WTC11 (cell line): ENCODE results near the gene ACBD6. TPM values are rescaled to one million over a fixed set of nuclear protein-coding genes. Genes with fewer than 3 reads are reported as not detected.

Experiments used
- ATAC-seq: fragments of 200-7000 bp; cut with Tn5 transposase; 2 replicates; pipeline ENCODE4 v1.10.0; 2021; ENCODE audit warnings: mild to moderate bottlenecking, moderate library complexity
- CTCF ChIA-PET: fragments of 300-600 bp; sonication (Branson Sonifier 250); formaldehyde crosslinking; loops from one replicate; lab custom pipeline; 2021; ENCODE audit warnings: antibody characterized with exemption; lab: Charles Lee
- POLR2A ChIA-PET: fragments of 350-600 bp; sonication (Branson Sonifier 250); formaldehyde crosslinking; loops from one replicate; lab custom pipeline; 2021; ENCODE audit warnings: antibody characterized with exemption; lab: Charles Lee
- DNase-seq: peaks from one replicate; pipeline ENCODE4 v3.0.0; 2021; ENCODE audit warnings: low spot score
- H3K27ac Mint-ChIP-seq: 2 replicates; pipeline ENCODE4 v1.8.0; 2021; ENCODE audit warnings: mixed read lengths
- H3K27me3 Mint-ChIP-seq: 2 replicates; pipeline ENCODE4 v1.8.0; 2021; ENCODE audit warnings: low read depth, mild to moderate bottlenecking, moderate library complexity, mixed read lengths
- H3K36me3 Mint-ChIP-seq: 2 replicates; pipeline ENCODE4 v1.8.0; 2021; ENCODE audit warnings: mixed read lengths
- H3K4me1 Mint-ChIP-seq: 2 replicates; pipeline ENCODE4 v1.8.0; 2022; ENCODE audit warnings: mixed read lengths
- H3K4me3 Mint-ChIP-seq: 2 replicates; pipeline ENCODE4 v1.8.0; 2021; ENCODE audit warnings: mild to moderate bottlenecking, moderate library complexity, mixed read lengths
- H3K9me3 Mint-ChIP-seq: 2 replicates; pipeline ENCODE4 v1.8.0; 2021; ENCODE audit warnings: mixed read lengths
- ARID4B ChIP-seq: sonication (generic); formaldehyde crosslinking; IDR thresholded peaks from 2 replicates; pipeline ENCODE4 v1.8.0; 2023; ENCODE audit warnings: missing genetic modification reagents, mild to moderate bottlenecking, borderline replicate concordance
- ATF6 ChIP-seq: sonication (generic); formaldehyde crosslinking; IDR thresholded peaks from 2 replicates; pipeline ENCODE4 v1.8.1; 2023; ENCODE audit warnings: mild to moderate bottlenecking, missing genetic modification reagents
- CREB1 ChIP-seq: sonication (generic); formaldehyde crosslinking; IDR thresholded peaks from 2 replicates; pipeline ENCODE4 v1.8.0; 2023; ENCODE audit warnings: mild to moderate bottlenecking, missing genetic modification reagents
- E2F1 ChIP-seq: sonication (generic); formaldehyde crosslinking; IDR thresholded peaks from 2 replicates; pipeline ENCODE4 v1.8.0; 2022; ENCODE audit warnings: mild to moderate bottlenecking, missing genetic modification reagents
- ELF4 ChIP-seq: sonication (generic); formaldehyde crosslinking; IDR thresholded peaks from 2 replicates; pipeline ENCODE4 v1.8.1; 2022; ENCODE audit warnings: low read depth, mild to moderate bottlenecking, moderate library complexity, missing genetic modification reagents
- MYBL2 ChIP-seq: sonication (generic); formaldehyde crosslinking; IDR thresholded peaks from 2 replicates; pipeline ENCODE4 v1.8.1; 2023; ENCODE audit warnings: mild to moderate bottlenecking, moderate library complexity, missing genetic modification reagents
- OVOL2 ChIP-seq: fragments of 250-450 bp; sonication (Bioruptor Pico); IDR thresholded peaks from 2 replicates; pipeline ENCODE4 v1.9.0; 2021; ENCODE audit warnings: mild to moderate bottlenecking, borderline replicate concordance
- PRDM15 ChIP-seq: sonication (generic); formaldehyde crosslinking; IDR thresholded peaks from 2 replicates; pipeline ENCODE4 v1.8.0; 2022; ENCODE audit warnings: missing genetic modification reagents
- PREB ChIP-seq: sonication (generic); formaldehyde crosslinking; IDR thresholded peaks from 2 replicates; pipeline ENCODE4 v1.8.1; 2022; ENCODE audit warnings: mild to moderate bottlenecking, missing genetic modification reagents, moderate library complexity, borderline replicate concordance
- SP1 ChIP-seq: sonication (generic); formaldehyde crosslinking; conservative IDR thresholded peaks from 2 replicates; pipeline ENCODE4 v1.8.1; 2022; ENCODE audit warnings: missing genetic modification reagents
- TCF7 ChIP-seq: sonication (generic); formaldehyde crosslinking; IDR thresholded peaks from 2 replicates; pipeline ENCODE4 v1.8.0; 2022; ENCODE audit warnings: mild to moderate bottlenecking, low read depth, missing genetic modification reagents, moderate library complexity
- TEAD1 ChIP-seq: sonication (generic); formaldehyde crosslinking; IDR thresholded peaks from 2 replicates; pipeline ENCODE4 v1.8.0; 2022; ENCODE audit warnings: mild to moderate bottlenecking, missing genetic modification reagents
- USF2 ChIP-seq: sonication (generic); formaldehyde crosslinking; IDR thresholded peaks from 2 replicates; pipeline ENCODE4 v1.8.1; 2023; ENCODE audit warnings: mild to moderate bottlenecking, missing genetic modification reagents, moderate library complexity
- ZNF121 ChIP-seq: sonication (generic); formaldehyde crosslinking; IDR thresholded peaks from 2 replicates; pipeline ENCODE4 v1.8.0; 2023; ENCODE audit warnings: missing genetic modification reagents
- ZNF317 ChIP-seq: sonication (generic); formaldehyde crosslinking; IDR thresholded peaks from 2 replicates; pipeline ENCODE4 v1.8.1; 2023; ENCODE audit warnings: low read depth, mild to moderate bottlenecking, moderate library complexity, missing genetic modification reagents, borderline replicate concordance
- ZNF425 ChIP-seq: fragments of 250-450 bp; sonication (Bioruptor Pico); conservative IDR thresholded peaks from 2 replicates; pipeline ENCODE4 v1.9.0; 2021; ENCODE audit warnings: mild to moderate bottlenecking
- ZSCAN18 ChIP-seq: fragments of 250-450 bp; sonication (Bioruptor Pico); IDR thresholded peaks from 2 replicates; pipeline ENCODE4 v2.1.2; 2022; ENCODE audit warnings: mild to moderate bottlenecking, moderate library complexity
- total RNA-seq: library from RNA; stranded (reverse); gene quantifications from 3 replicates; pipeline ENCODE4 v1.2.3, GENCODE V29; 2021

ACBD6 gene
- total RNA-seq, 1 experiment from 2014 or later: 53.5 TPM

GRCh38 chr1:180343921-180344769 is 158.2 kb downstream of the ACBD6 start:
- ATAC-seq (no peak), DNase-seq (no peak)
- no peaks in the 10 kb centered on the region for H3K36me3 Mint-ChIP-seq
- H3K4me3 Mint-ChIP-seq: no peak overlapping the region
- ChIA-PET CTCF (no interaction called here), POLR2A (interaction anchor here (0.6 kb wide), 2 partner anchors 13 to 429 kb away, joined by 3 read pairs; no protein-coding TSS in a partner anchor)
- H3K27me3 Mint-ChIP-seq: no peaks in the 10 kb centered on the region
- no peak overlapping the region for H3K27ac Mint-ChIP-seq
- no peaks in the 10 kb centered on the region for H3K9me3 Mint-ChIP-seq
- H3K4me1 Mint-ChIP-seq: no peaks in the 10 kb centered on the region
- TF ChIP-seq TCF7 (CRISPR knock-in tag) (no peak), MYBL2 (no peak), ATF6 (CRISPR knock-in tag) (no peak), E2F1 (no peak), ZNF425 (CRISPR knock-in tag) (no peak), OVOL2 (CRISPR knock-in tag) (no peak), ARID4B (CRISPR knock-in tag) (no peak), ZNF317 (CRISPR knock-in tag) (no peak), USF2 (CRISPR knock-in tag) (no peak), ELF4 (CRISPR knock-in tag) (no peak), CREB1 (CRISPR knock-in tag) (no peak), PRDM15 (CRISPR knock-in tag) (no peak), PREB (CRISPR knock-in tag) (no peak), TEAD1 (CRISPR knock-in tag) (no peak), SP1 (CRISPR knock-in tag) (no peak), ZSCAN18 (no peak), ZNF121 (CRISPR knock-in tag) (no peak)
